ENCODE data around the gene UBE2G1.

UBE2G1 gene

DNA sequence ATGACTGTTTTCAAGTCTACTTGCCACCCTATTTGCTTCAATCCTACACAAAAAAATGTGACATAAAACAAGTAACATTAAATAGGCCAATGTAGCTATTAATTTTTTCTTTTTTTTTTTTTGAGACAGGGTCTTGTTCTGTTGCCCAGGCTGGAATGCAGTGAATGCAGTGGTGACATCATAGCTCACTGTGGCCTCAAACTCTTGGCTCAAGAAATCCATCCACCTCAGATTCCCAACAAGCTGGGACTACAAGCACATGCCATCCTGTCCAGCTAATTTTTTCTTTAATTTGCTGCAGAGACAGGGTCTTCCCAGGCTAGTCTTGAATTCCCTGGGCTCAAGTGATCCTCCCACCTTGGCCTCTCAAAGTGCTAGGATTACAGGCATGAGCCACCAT is 132.1 kb downstream of the UBE2G1 start:
- peak; percentile 50 for DNase-seq (ENCODE audit: low read depth)
- TF ChIP-seq, protein P1, sequence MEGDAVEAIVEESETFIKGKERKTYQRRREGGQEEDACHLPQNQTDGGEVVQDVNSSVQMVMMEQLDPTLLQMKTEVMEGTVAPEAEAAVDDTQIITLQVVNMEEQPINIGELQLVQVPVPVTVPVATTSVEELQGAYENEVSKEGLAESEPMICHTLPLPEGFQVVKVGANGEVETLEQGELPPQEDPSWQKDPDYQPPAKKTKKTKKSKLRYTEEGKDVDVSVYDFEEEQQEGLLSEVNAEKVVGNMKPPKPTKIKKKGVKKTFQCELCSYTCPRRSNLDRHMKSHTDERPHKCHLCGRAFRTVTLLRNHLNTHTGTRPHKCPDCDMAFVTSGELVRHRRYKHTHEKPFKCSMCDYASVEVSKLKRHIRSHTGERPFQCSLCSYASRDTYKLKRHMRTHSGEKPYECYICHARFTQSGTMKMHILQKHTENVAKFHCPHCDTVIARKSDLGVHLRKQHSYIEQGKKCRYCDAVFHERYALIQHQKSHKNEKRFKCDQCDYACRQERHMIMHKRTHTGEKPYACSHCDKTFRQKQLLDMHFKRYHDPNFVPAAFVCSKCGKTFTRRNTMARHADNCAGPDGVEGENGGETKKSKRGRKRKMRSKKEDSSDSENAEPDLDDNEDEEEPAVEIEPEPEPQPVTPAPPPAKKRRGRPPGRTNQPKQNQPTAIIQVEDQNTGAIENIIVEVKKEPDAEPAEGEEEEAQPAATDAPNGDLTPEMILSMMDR (IDR thresholded peaks at IDR 0.05; ENCODE audit: low read depth, low read length, missing control alignments), result no peak
- no peak overlapping the region for H3K4me3 ChIP-seq (ENCODE audit: low read depth, low read length)
- in situ Hi-C loops (cut with HindIII; ENCODE audit: low sequenced_read_pairs), result no loop called here

DNA sequence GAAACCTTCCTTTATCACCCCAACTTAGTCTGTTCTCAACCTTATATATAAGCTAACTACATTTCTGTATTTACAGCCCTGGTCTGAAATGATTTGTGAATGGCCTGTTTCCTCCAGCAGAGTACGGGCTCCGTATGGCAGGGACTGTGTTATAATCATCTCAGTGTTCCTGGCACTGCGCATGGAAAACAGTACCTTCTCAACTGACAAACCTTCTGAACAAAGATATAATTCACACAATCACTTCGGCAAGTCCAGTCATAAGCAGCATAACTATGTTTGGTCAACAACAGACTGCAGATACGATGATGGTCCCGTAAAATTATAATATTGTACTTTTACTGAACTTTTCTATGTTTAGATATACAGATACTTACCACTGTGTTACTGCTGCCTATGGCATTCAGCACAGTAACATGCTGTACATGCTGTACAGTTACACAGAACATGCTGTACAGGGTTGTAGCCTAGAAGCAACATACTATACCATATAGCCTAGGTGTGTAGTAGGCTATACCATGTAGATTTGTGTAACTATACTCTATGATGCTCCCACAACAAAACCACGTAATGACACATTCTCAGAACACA is 132.7 kb downstream of the UBE2G1 start:
- DNase-seq (ENCODE audit: low read depth), result no peak
- in situ Hi-C loops (cut with HindIII; ENCODE audit: low sequenced_read_pairs), result no loop called here

DNA sequence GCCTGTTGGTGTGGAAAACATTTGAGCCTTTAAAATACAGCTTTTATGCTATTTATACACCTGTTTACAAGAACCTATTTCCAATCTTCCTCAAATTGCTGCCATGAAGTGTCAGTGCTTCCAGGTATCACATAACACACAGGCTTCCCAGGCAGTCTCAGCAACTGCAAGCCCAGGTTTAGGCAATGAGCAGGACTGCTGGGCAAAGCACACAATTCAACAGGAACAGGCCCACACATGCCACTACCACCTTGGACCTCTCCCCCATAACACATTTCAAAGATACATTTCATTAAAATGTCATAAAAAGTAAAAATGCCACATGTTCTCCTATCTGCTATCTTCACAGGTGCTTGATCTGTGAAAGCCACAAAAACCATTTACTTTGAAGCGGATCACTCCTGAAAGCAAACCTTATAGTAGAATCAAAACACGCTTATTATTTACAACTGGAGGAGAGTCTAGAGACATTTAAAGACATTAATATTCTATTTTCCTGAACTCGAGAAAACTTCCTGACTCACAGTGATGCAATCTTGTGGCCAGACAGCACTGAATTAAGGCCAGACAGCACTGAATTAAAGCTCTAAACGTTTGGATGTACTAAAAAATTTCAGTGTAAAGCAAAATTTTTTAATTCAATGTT is 134.2 kb downstream of the UBE2G1 start:
- TF ChIP-seq, protein P1 (IDR thresholded peaks at IDR 0.05; ENCODE audit: low read depth, low read length, missing control alignments), result no peak
- peak; percentile 42 for DNase-seq (ENCODE audit: low read depth)
- no peak overlapping the region for H3K4me3 ChIP-seq (ENCODE audit: low read depth, low read length)
- in situ Hi-C loops (cut with HindIII; ENCODE audit: low sequenced_read_pairs), result no loop called here

More for the DNA sequence above, 132.7 kb downstream of the UBE2G1 start:
- H3K4me3 ChIP-seq (ENCODE audit: low read depth, low read length), result no peak overlapping the region
- TF ChIP-seq, protein P1 (IDR thresholded peaks at IDR 0.05; ENCODE audit: low read depth, low read length, missing control alignments), result no peak

DNA sequence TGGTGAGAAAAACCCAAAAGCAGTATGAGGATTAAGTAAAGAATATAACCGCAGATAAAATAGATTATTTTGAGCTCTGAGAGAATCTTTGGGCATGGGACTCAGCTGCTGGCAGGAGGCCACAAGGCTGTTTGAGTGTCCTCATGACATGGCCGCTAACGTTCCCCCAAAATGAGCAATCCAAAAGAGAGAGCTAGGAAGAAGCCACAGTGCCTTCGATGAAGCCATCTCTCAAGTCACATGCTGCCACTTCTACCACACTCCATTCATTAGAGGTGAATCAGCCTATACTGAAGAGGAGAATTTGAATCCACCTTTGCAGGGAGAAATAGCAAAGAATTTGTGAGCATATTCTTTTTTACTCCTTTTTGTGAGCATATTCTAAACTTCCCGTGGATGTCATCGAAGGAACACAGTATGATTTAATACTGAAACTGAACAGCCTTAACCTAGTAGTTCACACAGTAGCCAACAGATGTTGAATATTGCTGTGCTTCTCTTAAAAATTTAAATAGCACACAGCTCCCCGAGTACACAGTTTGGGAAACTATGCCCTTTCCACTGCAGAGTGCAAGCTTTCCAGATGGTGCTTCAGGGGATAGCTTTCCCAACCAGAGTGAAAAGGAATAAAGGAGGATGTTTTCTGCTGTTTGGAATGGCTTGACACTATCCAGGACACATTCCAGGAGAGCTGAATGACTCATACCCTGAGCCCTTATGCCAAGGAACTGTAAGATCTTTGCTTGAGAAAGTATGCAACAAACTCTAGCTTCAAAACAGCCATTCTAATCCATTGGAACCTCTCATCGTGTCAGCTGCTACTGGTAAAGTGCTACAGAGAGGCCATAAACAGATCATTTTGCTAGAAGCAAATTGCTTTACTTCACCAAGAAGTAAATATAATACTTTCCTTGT is 136.6 kb downstream of the UBE2G1 start:
- TF ChIP-seq, protein P1 (IDR thresholded peaks at IDR 0.05; ENCODE audit: low read depth, low read length, missing control alignments), result no peak
- H3K4me3 ChIP-seq (ENCODE audit: low read depth, low read length), result no peak overlapping the region
- peak; percentile 96 for DNase-seq (ENCODE audit: low read depth)
- in situ Hi-C loops (cut with HindIII; ENCODE audit: low sequenced_read_pairs), result no loop called here

DNA sequence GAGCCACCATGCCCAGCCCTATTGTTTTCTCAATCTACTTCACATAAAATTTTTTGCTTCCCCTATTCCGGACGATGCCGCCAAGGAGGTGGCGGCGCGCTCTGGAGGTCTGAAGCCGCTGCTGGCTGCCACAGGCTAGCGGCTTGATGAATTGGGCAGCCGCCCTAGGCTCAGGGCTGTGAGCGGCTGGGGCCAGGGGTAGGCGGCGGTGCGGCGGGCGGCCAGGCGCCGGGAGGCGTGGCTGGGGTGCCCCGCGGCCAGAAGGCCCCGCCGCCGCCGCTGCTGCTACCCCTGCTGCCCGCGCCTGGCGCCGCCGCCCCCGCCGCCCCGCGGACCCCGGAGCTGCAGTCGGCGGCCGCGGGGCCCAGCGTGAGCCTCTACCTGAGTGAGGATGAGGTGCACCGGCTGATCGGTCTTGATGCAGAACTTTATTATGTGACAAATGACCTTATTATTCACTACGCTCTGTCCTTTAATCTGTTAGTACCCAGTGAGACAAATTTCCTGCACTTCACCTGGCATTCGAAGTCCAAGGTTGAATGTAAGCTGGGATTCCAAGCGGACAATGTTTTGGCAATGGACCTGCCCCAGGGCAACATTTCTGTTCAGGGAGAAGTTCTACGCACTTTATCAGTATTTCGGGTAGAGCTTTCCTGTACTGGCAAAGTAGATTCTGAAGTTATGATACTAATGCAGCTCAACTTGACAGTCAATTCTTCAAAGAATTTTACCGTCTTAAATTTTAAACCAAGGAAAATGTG is 144.4 kb downstream of the UBE2G1 start:
- DNase-seq (ENCODE audit: low read depth), result no peak
- TF ChIP-seq, protein P1 (IDR thresholded peaks at IDR 0.05; ENCODE audit: low read depth, low read length, missing control alignments), result no peak
- no peak overlapping the region for H3K4me3 ChIP-seq (ENCODE audit: low read depth, low read length)
- in situ Hi-C loops (cut with HindIII; ENCODE audit: low sequenced_read_pairs), result loop anchor here (5.0 kb wide), 1 partner anchor 40 kb away; the partner anchor contains the start of gene ANKFY1

DNA sequence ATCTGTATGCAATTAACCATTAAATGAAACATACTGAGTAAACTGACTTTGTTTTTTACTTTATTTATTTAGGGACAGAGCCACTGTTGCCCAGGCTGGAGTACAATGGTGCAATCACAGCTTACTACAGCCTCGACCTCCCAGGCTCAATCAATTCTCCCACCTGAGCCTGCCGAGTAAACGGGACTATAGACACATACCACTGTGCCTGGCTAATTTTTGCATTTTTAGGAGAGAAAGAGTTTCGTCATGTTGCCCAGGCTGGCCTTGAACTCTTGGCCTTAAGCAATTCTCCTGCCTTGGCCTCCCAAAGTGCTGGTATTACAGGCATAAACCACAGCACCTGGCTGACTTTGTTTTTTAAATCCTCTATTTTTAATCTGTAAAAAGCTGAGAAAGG is 145.3 kb downstream of the UBE2G1 start:
- no peak for DNase-seq (ENCODE audit: low read depth)
- TF ChIP-seq, protein P1 (IDR thresholded peaks at IDR 0.05; ENCODE audit: low read depth, low read length, missing control alignments), result no peak
- in situ Hi-C loops (cut with HindIII; ENCODE audit: low sequenced_read_pairs), result loop anchor here (5.0 kb wide), 1 partner anchor 41 kb away; the partner anchor contains the start of gene ANKFY1
- H3K4me3 ChIP-seq (ENCODE audit: low read depth, low read length), result no peak overlapping the region

All from astrocyte of the cerebellum (primary cell).